MCF 10A (cell line): Measurements from ENCODE around the gene CORIN. TPM values are rescaled to one million over a fixed set of nuclear protein-coding genes. Genes with fewer than 3 reads are reported as not detected.
"Not testable (repeated sequence)": the region's sequence is repeated elsewhere in the genome, so short reads cannot be mapped to it uniquely, and the experiment has no call there.

Experiments used
- BruUV-seq: library from RNA; stranded (reverse); fragments of 400-500 nt; replicated peaks from 2 replicates; lab custom pipeline; 2021; lab: Mats Ljungman, UMichigan
- CTCF ChIA-PET: fragments of 300-600 bp; sonication (Branson Sonifier 250); formaldehyde crosslinking; extraction: SDS; loops from one replicate; lab custom pipeline; 2021; ENCODE audit warnings: antibody characterized with exemption, inconsistent platforms; lab: Yijun Ruan, JAX
- POLR2A ChIA-PET: fragments of 300-600, 350-650 bp; sonication (Branson Sonifier 250); formaldehyde crosslinking; extraction: SDS; loops from one replicate; lab custom pipeline; 2020; ENCODE audit warnings: antibody characterized with exemption, inconsistent platforms; lab: Yijun Ruan, JAX
- DNase-seq: peaks from one replicate; pipeline ENCODE4 v3.0.0-alpha.2; 2018; ENCODE audit not compliant: unreplicated experiment
- H3K27ac Mint-ChIP-seq: one replicate; pipeline ENCODE4 v1.8.0; 2022; ENCODE audit warnings: mild to moderate bottlenecking, low read depth, mixed read lengths; ENCODE audit not compliant: unreplicated experiment
- H3K27me3 Mint-ChIP-seq: one replicate; pipeline ENCODE4 v1.8.0; 2022; ENCODE audit warnings: mixed read lengths; ENCODE audit not compliant: insufficient read depth, unreplicated experiment
- H3K36me3 Mint-ChIP-seq: one replicate; pipeline ENCODE4 v1.8.0; 2022; ENCODE audit warnings: mild to moderate bottlenecking, moderate library complexity, mixed read lengths; ENCODE audit not compliant: insufficient read depth, unreplicated experiment
- H3K4me1 Mint-ChIP-seq: one replicate; pipeline ENCODE4 v1.8.0; 2022; ENCODE audit warnings: mixed read lengths; ENCODE audit not compliant: insufficient read depth, unreplicated experiment
- H3K4me3 Mint-ChIP-seq: one replicate; pipeline ENCODE4 v1.8.0; 2022; ENCODE audit warnings: mild to moderate bottlenecking, moderate library complexity, mixed read lengths; ENCODE audit not compliant: unreplicated experiment
- H3K9me3 Mint-ChIP-seq: one replicate; pipeline ENCODE4 v1.8.0; 2022; ENCODE audit warnings: mixed read lengths; ENCODE audit not compliant: unreplicated experiment
- CTCF ChIP-seq: fragments of 200-600 bp; IDR thresholded peaks from one replicate; pipeline ENCODE4 v1.8.0; 2022; ENCODE audit warnings: antibody characterized with exemption, mild to moderate bottlenecking; ENCODE audit not compliant: unreplicated experiment
- intact Hi-C: fragments of 100-400 bp; cut with micrococcal nuclease; formaldehyde crosslinking; loops from 2 replicates; pipeline ENCODE4 v1.14.1; 2022
- total RNA-seq: library from RNA; stranded (reverse); gene quantifications from 2 replicates; pipeline ENCODE4 v1.2.3, GENCODE V29; 2022

The CORIN gene
- total RNA-seq, 1 experiment from 2014 or later = 1.0 TPM

DNA sequence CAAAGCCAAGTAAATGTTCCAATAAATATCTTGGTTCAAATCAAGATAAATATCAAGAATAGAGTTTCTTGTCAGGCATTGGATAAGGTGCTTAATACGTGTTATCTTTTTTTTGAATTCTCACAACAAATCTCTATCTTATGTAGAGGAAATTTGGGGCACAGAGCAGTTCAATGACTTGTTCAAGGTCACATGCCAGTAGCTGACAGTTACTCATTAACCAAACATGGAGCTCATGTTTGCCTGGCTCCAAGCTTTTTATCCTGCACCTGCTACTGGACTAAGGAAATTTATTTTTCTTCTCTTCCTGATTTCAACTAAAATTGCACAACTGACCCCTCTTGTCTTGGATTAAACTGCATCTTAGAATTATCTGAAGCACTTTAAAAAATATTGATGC, 276.5 kb downstream of the CORIN start:
- Mint-ChIP-seq H3K27ac (no peak overlapping the region), H3K36me3 (peaks cover 11% of the 10 kb centered on the region), H3K27me3 (no peaks in the 10 kb centered on the region), H3K4me1 (no peaks in the 10 kb centered on the region), H3K9me3 (no peaks in the 10 kb centered on the region), H3K4me3 (no peak overlapping the region)
- ChIA-PET CTCF (interaction anchor here (0.7 kb wide), 2 partner anchors 33 to 126 kb away, joined by 3 to 4 read pairs; no protein-coding TSS in a partner anchor), POLR2A (no interaction called here)
- intact Hi-C loops = loop anchor here (5.0 kb wide), 3 partner anchors 74 to 629 kb away; partner anchors contain the start of gene ATP10D
- no peak for DNase-seq
- no peak for TF ChIP-seq CTCF
- no TSS peak for BruUV-seq

GRCh38 chr4:47560682-47561081, 277.2 kb downstream of the CORIN start:
- TF ChIP-seq CTCF = no peak
- DNase-seq = no peak
- Mint-ChIP-seq H3K36me3 (peaks cover 11% of the 10 kb centered on the region), H3K27me3 (no peaks in the 10 kb centered on the region), H3K27ac (no peak overlapping the region), H3K4me1 (no peaks in the 10 kb centered on the region), H3K9me3 (no peaks in the 10 kb centered on the region), H3K4me3 (no peak overlapping the region)
- intact Hi-C loops = loop anchor here (5.0 kb wide), 3 partner anchors 73 to 628 kb away; partner anchors contain the start of gene ATP10D
- no TSS peak for BruUV-seq
- CTCF ChIA-PET = interaction anchor here (0.7 kb wide), 1 partner anchor 14 kb away, joined by 3 read pairs; no protein-coding TSS in a partner anchor
- POLR2A ChIA-PET = no interaction called here

DNA sequence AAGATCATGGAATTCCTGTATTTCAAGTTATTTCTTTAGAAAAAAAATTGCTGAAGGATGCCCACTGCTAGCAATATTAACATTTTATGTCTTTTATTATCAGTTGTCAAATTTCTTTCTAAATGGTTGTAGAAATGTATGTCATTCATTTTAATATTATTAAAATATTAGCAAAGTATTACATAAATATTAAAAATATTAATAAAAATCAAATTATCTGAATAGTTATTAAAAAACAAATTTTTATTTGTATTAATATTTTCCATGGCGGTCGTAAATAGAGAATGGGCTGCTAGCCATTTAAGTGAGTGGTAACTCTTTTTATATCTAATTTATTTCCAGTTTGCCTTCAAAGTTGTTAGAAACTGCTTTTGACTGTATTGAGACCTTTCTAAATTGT, 280.6 kb downstream of the CORIN start:
- H3K4me1 Mint-ChIP-seq = no peaks in the 10 kb centered on the region
- no peak overlapping the region for H3K4me3 Mint-ChIP-seq
- H3K9me3 Mint-ChIP-seq = no peaks in the 10 kb centered on the region
- peaks cover 11% of the 10 kb centered on the region for H3K36me3 Mint-ChIP-seq
- DNase-seq = no peak
- intact Hi-C loops = no loop called here
- TF ChIP-seq CTCF = no peak
- no peak overlapping the region for H3K27ac Mint-ChIP-seq
- BruUV-seq = no TSS peak
- ChIA-PET POLR2A (no interaction called here), CTCF (interaction anchor here (1.1 kb wide), 1 partner anchor 14 kb away, joined by 3 read pairs; no protein-coding TSS in a partner anchor)
- H3K27me3 Mint-ChIP-seq = no peaks in the 10 kb centered on the region

- POLR2A ChIA-PET = interaction anchor here (0.7 kb wide), 1 partner anchor 17 kb away, joined by 4 read pairs; no protein-coding TSS in a partner anchor
- H3K4me3 Mint-ChIP-seq, H3K27ac Mint-ChIP-seq, H3K4me1 Mint-ChIP-seq, intact Hi-C loops, DNase-seq, H3K36me3 Mint-ChIP-seq, BruUV-seq, H3K27me3 Mint-ChIP-seq, H3K9me3 Mint-ChIP-seq: not testable (repeated sequence)
- CTCF ChIA-PET = interaction anchor here (0.6 to 1.7 kb wide), 5 partner anchors 8 to 74 kb away, joined by 3 to 12 read pairs (median 3); no protein-coding TSS in a partner anchor
Observed at GRCh38 chr4:47555920-47556319, 281.9 kb downstream of the CORIN start.
